HEK293 (cell line): ENCODE measurements around the gene ZKSCAN4.
A peak's percentile ranks its signal among the peaks of the same experiment; 100 is the strongest.

ENCODE experiments used
- CTCF ChIA-PET: fragments of 350-600 bp; formaldehyde crosslinking; extraction: SDS; loops from one replicate; lab custom pipeline; 2021; ENCODE audit warnings: antibody characterized with exemption; lab: Yijun Ruan, JAX
- POLR2A ChIA-PET: fragments of 300-600 bp; formaldehyde crosslinking; extraction: SDS; loops from one replicate; lab custom pipeline; 2020; ENCODE audit warnings: antibody characterized with exemption, inconsistent platforms; lab: Yijun Ruan, JAX
- H3K27ac ChIP-seq: fragments of 200-500 bp; sonication (Bioruptor generic); 2 replicates; pipeline ENCODE4 v1.5.1; 2014; ENCODE audit warnings: low read depth, low read length, control low read depth, inconsistent platforms; ENCODE audit errors: extremely low read depth
- H3K36me3 ChIP-seq, 2 experiments: fragments of 200-500 bp in 1 of 2; sonication (Bioruptor generic) in 1 of 2; 1 replicate in 1 of 2; 2 replicates in 1 of 2; pipeline ENCODE4 v1.5.1; 2014 to 2017; ENCODE audit warnings: inconsistent platforms in 2 of 2, low read length in 2 of 2; ENCODE audit not compliant: control insufficient read depth in 2 of 2, insufficient read depth in 1 of 2
- H3K4me1 ChIP-seq: fragments of 200-500 bp; sonication (Bioruptor generic); 2 replicates; pipeline ENCODE4 v1.5.1; 2014; ENCODE audit warnings: mild to moderate bottlenecking, low read length, inconsistent platforms; ENCODE audit not compliant: control insufficient read depth, insufficient read depth
- H3K4me3 ChIP-seq: 2 replicates; pipeline ENCODE4 v1.5.1; 2011; ENCODE audit warnings: low read depth, mild to moderate bottlenecking, control low read depth, low read length, moderate library complexity
- H3K9me3 ChIP-seq: fragments of 200-500 bp; sonication (Bioruptor generic); 2 replicates; pipeline ENCODE4 v1.5.1; 2014; ENCODE audit warnings: low read depth, low read length, inconsistent platforms; ENCODE audit not compliant: control insufficient read depth, insufficient read depth
- KLF16 ChIP-seq: fragments of 450-650 bp; formaldehyde crosslinking; IDR thresholded peaks from 2 replicates; pipeline ENCODE4 v1.5.1; 2017; ENCODE audit warnings: missing biosample characterization, missing genetic modification characterization
- PRDM10 ChIP-seq: fragments of 450-650 bp; formaldehyde crosslinking; IDR thresholded peaks from 2 replicates; pipeline ENCODE4 v1.5.1; 2016; ENCODE audit warnings: missing biosample characterization, missing genetic modification characterization
- TRIM28 ChIP-seq: IDR thresholded peaks from 2 replicates; pipeline ENCODE4 v1.6.1; 2011; ENCODE audit warnings: low read length, control low read depth, borderline replicate concordance
- WT1 ChIP-seq: fragments of 450-650 bp; formaldehyde crosslinking; IDR thresholded peaks from 2 replicates; pipeline ENCODE4 v1.5.1; 2016; ENCODE audit warnings: missing biosample characterization, missing genetic modification characterization
- ZBTB48 ChIP-seq: fragments of 450-650 bp; formaldehyde crosslinking; IDR thresholded peaks from 2 replicates; pipeline ENCODE4 v1.5.1; 2016; ENCODE audit warnings: missing biosample characterization, missing genetic modification characterization
- ZBTB8A ChIP-seq: fragments of 450-650 bp; formaldehyde crosslinking; IDR thresholded peaks from 2 replicates; pipeline ENCODE4 v1.5.1; 2016; ENCODE audit warnings: missing biosample characterization, missing genetic modification characterization
- ZFHX2 ChIP-seq: fragments of 450-650 bp; formaldehyde crosslinking; conservative IDR thresholded peaks from 2 replicates; pipeline ENCODE4 v1.5.1; 2016; ENCODE audit warnings: missing biosample characterization, missing genetic modification characterization
- ZIC2 ChIP-seq: fragments of 450-650 bp; formaldehyde crosslinking; IDR thresholded peaks from 2 replicates; pipeline ENCODE4 v1.5.1; 2016; ENCODE audit warnings: missing biosample characterization, missing genetic modification characterization
- ZNF155 ChIP-seq: fragments of 450-650 bp; formaldehyde crosslinking; IDR thresholded peaks from 2 replicates; pipeline ENCODE4 v1.5.1; 2016; ENCODE audit warnings: missing biosample characterization, missing genetic modification characterization
- ZNF223 ChIP-seq: fragments of 450-650 bp; formaldehyde crosslinking; IDR thresholded peaks from 2 replicates; pipeline ENCODE4 v1.5.1; 2016; ENCODE audit warnings: missing biosample characterization, missing genetic modification characterization
- ZNF292 ChIP-seq: fragments of 450-650 bp; formaldehyde crosslinking; IDR thresholded peaks from 2 replicates; pipeline ENCODE4 v1.5.1; 2016; ENCODE audit warnings: low read depth, missing biosample characterization, missing genetic modification characterization, borderline replicate concordance
- ZNF311 ChIP-seq: fragments of 450-650 bp; formaldehyde crosslinking; IDR thresholded peaks from 2 replicates; pipeline ENCODE4 v1.5.1; 2017; ENCODE audit warnings: missing biosample characterization, missing genetic modification characterization, borderline replicate concordance
- ZNF501 ChIP-seq: fragments of 450-650 bp; formaldehyde crosslinking; IDR thresholded peaks from 2 replicates; pipeline ENCODE4 v1.5.1; 2016; ENCODE audit warnings: missing biosample characterization, missing genetic modification characterization
- ZNF518A ChIP-seq: fragments of 450-650 bp; formaldehyde crosslinking; conservative IDR thresholded peaks from 2 replicates; pipeline ENCODE4 v1.5.1; 2016; ENCODE audit warnings: low read depth, missing biosample characterization, missing genetic modification characterization
- ZNF558 ChIP-seq: fragments of 450-650 bp; formaldehyde crosslinking; IDR thresholded peaks from 2 replicates; pipeline ENCODE4 v1.5.1; 2016; ENCODE audit warnings: missing biosample characterization, missing genetic modification characterization
- ZNF571 ChIP-seq: fragments of 450-650 bp; formaldehyde crosslinking; IDR thresholded peaks from 2 replicates; pipeline ENCODE4 v1.5.0; 2017; ENCODE audit warnings: missing biosample characterization, missing genetic modification characterization
- ZNF768 ChIP-seq: fragments of 450-650 bp; formaldehyde crosslinking; IDR thresholded peaks from 2 replicates; pipeline ENCODE4 v1.5.1; 2018; ENCODE audit warnings: missing biosample characterization, mild to moderate bottlenecking, missing genetic modification characterization
- ZNF792 ChIP-seq: fragments of 450-650 bp; formaldehyde crosslinking; IDR thresholded peaks from 2 replicates; pipeline ENCODE4 v1.5.1; 2016; ENCODE audit warnings: missing biosample characterization, missing genetic modification characterization
- ZSCAN18 ChIP-seq: fragments of 450-650 bp; formaldehyde crosslinking; IDR thresholded peaks from 2 replicates; pipeline ENCODE4 v1.5.1; 2016; ENCODE audit warnings: missing biosample characterization, missing genetic modification characterization
- ZSCAN23 ChIP-seq: fragments of 450-650 bp; formaldehyde crosslinking; IDR thresholded peaks from 2 replicates; pipeline ENCODE4 v1.5.1; 2016; ENCODE audit warnings: missing biosample characterization, missing genetic modification characterization
- ZSCAN5A ChIP-seq: fragments of 450-650 bp; formaldehyde crosslinking; IDR thresholded peaks from 2 replicates; pipeline ENCODE4 v1.5.1; 2016; ENCODE audit warnings: missing biosample characterization, missing genetic modification characterization

The ZKSCAN4 gene

GRCh38 chr6:28267695-28268059, 15.6 kb upstream of the ZKSCAN4 start:
- Histone ChIP-seq H3K4me1 (peaks cover 20% of the 10 kb centered on the region; the same call in 1 of the 2 replicates), H3K4me3 (peak overlapping the region; percentile 89), H3K36me3 (peaks cover 4 to 13% of the 10 kb centered on the region in 2 experiments; a peak in 1 of 3 replicates), H3K27ac (peak overlapping the region; percentile 77; the same call in 1 of the 2 replicates), H3K9me3 (no peaks in the 10 kb centered on the region)
- ChIA-PET CTCF (interaction anchor here (0.6 to 3.3 kb wide), 9 partner anchors 11 to 1417 kb away, joined by 3 to 19 read pairs (median 4); partner anchors contain the start of gene PGBD1), POLR2A (interaction anchor here (0.8 to 3.4 kb wide), 22 partner anchors 8 to 429 kb away, joined by 3 to 62 read pairs (median 6); partner anchors contain the start of genes PGBD1, ZKSCAN4, ZKSCAN8 and ZSCAN16)
- no peak for TF ChIP-seq ZSCAN23 (tag by site-specific recombination)
- TF ChIP-seq WT1 (tag by site-specific recombination), result no peak
- no peak for TF ChIP-seq ZBTB48
- no peak for TF ChIP-seq TRIM28
- no peak for TF ChIP-seq ZNF792 (tag by site-specific recombination)

GRCh38 chr6:28266962-28267694, 15.1 kb upstream of the ZKSCAN4 start, which contains the start of gene ZSCAN26:
TSS of gene ZSCAN26 (plus strand) at chr6:28267143. CDS start at chr6:28271920, 4,777 bp downstream.
- CTCF ChIA-PET, result interaction anchor here (0.6 to 3.3 kb wide), 8 partner anchors 12 to 1417 kb away, joined by 3 to 19 read pairs (median 4); partner anchors contain the start of gene PGBD1
- peak within 1 kb of the TSS; percentile 77 for H3K27ac ChIP-seq
- peak within 1 kb of the TSS; percentile 89 for H3K4me3 ChIP-seq
- 0 out of 2 replicates have a peak, but pooled peaks have one; percentile 37 for TF ChIP-seq ZBTB8A (tag by site-specific recombination)
- peak; percentile 33 for TF ChIP-seq ZIC2
- peak; percentile 58; the same call in 1 of the 2 replicates for TF ChIP-seq ZNF518A (tag by site-specific recombination)
- TF ChIP-seq ZNF501 (tag by site-specific recombination), result peak; percentile 89
- no peak for TF ChIP-seq ZNF792 (tag by site-specific recombination)
- TF ChIP-seq ZSCAN18 (tag by site-specific recombination), result 0 out of 2 replicates have a peak, but pooled peaks have one; percentile 16
- 0 out of 2 replicates have a peak, but pooled peaks have one; percentile 16 for TF ChIP-seq ZNF558 (tag by site-specific recombination)
- no peak for TF ChIP-seq KLF16 (tag by site-specific recombination)
- TF ChIP-seq ZNF223, result no peak
- TF ChIP-seq WT1 (tag by site-specific recombination), result peak; percentile 41; the same call in 1 of the 2 replicates
- peak; percentile 51 for TF ChIP-seq ZFHX2 (tag by site-specific recombination)
- TF ChIP-seq ZNF768, result no peak
- no peak for TF ChIP-seq ZNF571 (tag by site-specific recombination)
- no peak for TF ChIP-seq ZNF155 (tag by site-specific recombination)
- peak; percentile 43; the same call in 1 of the 2 replicates for TF ChIP-seq ZSCAN5A (tag by site-specific recombination)
- peak; percentile 54 for TF ChIP-seq PRDM10 (tag by site-specific recombination)
- TF ChIP-seq ZNF311 (tag by site-specific recombination), result no peak
- TF ChIP-seq TRIM28, result peak; percentile 92
- TF ChIP-seq ZNF292 (tag by site-specific recombination), result no peak

More at GRCh38 chr6:28266962-28267694, 15.1 kb upstream of the ZKSCAN4 start, which contains the start of gene ZSCAN26:
- H3K9me3 ChIP-seq, result no peaks in the 10 kb centered on the region
- peaks cover 20% of the 10 kb centered on the region; the same call in 1 of the 2 replicates for H3K4me1 ChIP-seq
- peaks cover 0 to 7% of the 10 kb centered on the region in 2 experiments; a peak in 1 of 3 replicates for H3K36me3 ChIP-seq
- POLR2A ChIA-PET, result interaction anchor here (0.6 to 3.4 kb wide), 28 partner anchors 8 to 429 kb away, joined by 3 to 62 read pairs (median 4); partner anchors contain the start of genes PGBD1, ZKSCAN3, ZKSCAN4 and ZKSCAN8
